Trophoblast cell (in vitro differentiated cells and primary cell): ENCODE measurements around the gene DTNBP1.
A peak's percentile ranks its signal among the peaks of the same experiment; 100 is the strongest.

Experiments used
- DNase-seq, 2 donors: peaks; one replicate each; pipeline ENCODE4 v3.0.0-alpha.2; 2016
- H2AFZ ChIP-seq: 2 replicates; pipeline ENCODE4 v1.6.1; 2013; ENCODE audit warnings: low read length, moderate library complexity, mild to moderate bottlenecking; ENCODE audit not compliant: insufficient read depth, poor library complexity
- H2AK5ac ChIP-seq: 2 replicates; pipeline ENCODE4 v1.6.1; 2013; ENCODE audit warnings: mild to moderate bottlenecking, low read length
- H2BK120ac ChIP-seq: 2 replicates; pipeline ENCODE4 v1.6.1; 2013; ENCODE audit warnings: low read length, mild to moderate bottlenecking, moderate library complexity; ENCODE audit not compliant: insufficient read depth, poor library complexity
- H2BK12ac ChIP-seq: 2 replicates; pipeline ENCODE4 v1.6.1; 2013; ENCODE audit warnings: mild to moderate bottlenecking, low read length, moderate library complexity
- H2BK5ac ChIP-seq: 2 replicates; pipeline ENCODE4 v1.6.1; 2013; ENCODE audit warnings: low read length, low read depth, moderate library complexity, mild to moderate bottlenecking; ENCODE audit not compliant: poor library complexity
- H3K14ac ChIP-seq: 2 replicates; pipeline ENCODE4 v1.6.1; 2013; ENCODE audit warnings: mild to moderate bottlenecking, low read length
- H3K18ac ChIP-seq: 2 replicates; pipeline ENCODE4 v1.6.1; 2013; ENCODE audit warnings: mild to moderate bottlenecking, low read length
- H3K23ac ChIP-seq: 2 replicates; pipeline ENCODE4 v1.6.1; 2013; ENCODE audit warnings: low read length
- H3K27ac ChIP-seq: 2 replicates; pipeline ENCODE4 v1.5.1; 2013; ENCODE audit warnings: low read depth, mild to moderate bottlenecking, inconsistent platforms, low read length, moderate library complexity
- H3K27me3 ChIP-seq: 2 replicates; pipeline ENCODE4 v1.6.1; 2013; ENCODE audit warnings: inconsistent platforms, mild to moderate bottlenecking, low read length, moderate library complexity; ENCODE audit not compliant: insufficient read depth
- H3K36me3 ChIP-seq, 2 experiments: 1 replicate in 1 of 2; 2 replicates in 1 of 2; pipeline ENCODE4 v1.6.1; 2013; ENCODE audit warnings: low read length in 2 of 2, mild to moderate bottlenecking in 2 of 2, moderate library complexity in 1 of 2; ENCODE audit not compliant: insufficient read depth in 2 of 2, control insufficient read depth in 1 of 2
- H3K4ac ChIP-seq: 2 replicates; pipeline ENCODE4 v1.6.1; 2013; ENCODE audit warnings: low read depth, mild to moderate bottlenecking, low read length, moderate library complexity
- H3K4me1 ChIP-seq, 2 experiments: 1 replicate in 1 of 2; 2 replicates in 1 of 2; pipeline ENCODE4 v1.6.1; 2013; ENCODE audit warnings: low read length in 2 of 2, mild to moderate bottlenecking in 2 of 2, moderate library complexity in 1 of 2; ENCODE audit not compliant: insufficient read depth in 2 of 2, control insufficient read depth in 1 of 2
- H3K4me2 ChIP-seq: 2 replicates; pipeline ENCODE4 v1.6.1; 2013; ENCODE audit warnings: inconsistent platforms, mild to moderate bottlenecking, low read length, moderate library complexity
- H3K4me3 ChIP-seq: 2 replicates; pipeline ENCODE4 v1.5.1; 2013; ENCODE audit warnings: mild to moderate bottlenecking, low read depth, low read length, inconsistent platforms
- H3K79me1 ChIP-seq: one replicate; pipeline ENCODE4 v1.6.1; 2013; ENCODE audit warnings: low read length
- H3K79me2 ChIP-seq: 2 replicates; pipeline ENCODE4 v1.6.1; 2013; ENCODE audit warnings: low read length, mild to moderate bottlenecking; ENCODE audit not compliant: control insufficient read depth, insufficient read depth, poor library complexity
- H3K9ac ChIP-seq: 2 replicates; pipeline ENCODE4 v1.6.1; 2013; ENCODE audit warnings: mild to moderate bottlenecking, low read length
- H3K9me3 ChIP-seq: 2 replicates; pipeline ENCODE4 v1.6.1; 2013; ENCODE audit warnings: low read depth, mild to moderate bottlenecking, control low read depth, inconsistent platforms, low read length; ENCODE audit not compliant: insufficient read depth
- H4K12ac ChIP-seq: 2 replicates; pipeline ENCODE4 v1.6.1; 2013; ENCODE audit warnings: low read depth, mild to moderate bottlenecking, low read length, moderate library complexity
- H4K8ac ChIP-seq: 2 replicates; pipeline ENCODE4 v1.6.1; 2013; ENCODE audit warnings: low read depth, mild to moderate bottlenecking, low read length, moderate library complexity
- H4K91ac ChIP-seq: one replicate; pipeline ENCODE4 v1.6.1; 2013; ENCODE audit warnings: low read depth, mild to moderate bottlenecking, low read length, moderate library complexity
- WGBS: extraction: QIAGEN DNeasy Blood & Tissue Kit; methylation state at CpG from one replicate; pipeline ENCODE4 v1.1.7; 2013; ENCODE audit warnings: missing lambda C conversion rate; ENCODE audit not compliant: insufficient read length, insufficient coverage; ENCODE audit errors: extremely low coverage; 5-methylcytosine and 5-hydroxymethylcytosine counted together

The DTNBP1 gene

DNA sequence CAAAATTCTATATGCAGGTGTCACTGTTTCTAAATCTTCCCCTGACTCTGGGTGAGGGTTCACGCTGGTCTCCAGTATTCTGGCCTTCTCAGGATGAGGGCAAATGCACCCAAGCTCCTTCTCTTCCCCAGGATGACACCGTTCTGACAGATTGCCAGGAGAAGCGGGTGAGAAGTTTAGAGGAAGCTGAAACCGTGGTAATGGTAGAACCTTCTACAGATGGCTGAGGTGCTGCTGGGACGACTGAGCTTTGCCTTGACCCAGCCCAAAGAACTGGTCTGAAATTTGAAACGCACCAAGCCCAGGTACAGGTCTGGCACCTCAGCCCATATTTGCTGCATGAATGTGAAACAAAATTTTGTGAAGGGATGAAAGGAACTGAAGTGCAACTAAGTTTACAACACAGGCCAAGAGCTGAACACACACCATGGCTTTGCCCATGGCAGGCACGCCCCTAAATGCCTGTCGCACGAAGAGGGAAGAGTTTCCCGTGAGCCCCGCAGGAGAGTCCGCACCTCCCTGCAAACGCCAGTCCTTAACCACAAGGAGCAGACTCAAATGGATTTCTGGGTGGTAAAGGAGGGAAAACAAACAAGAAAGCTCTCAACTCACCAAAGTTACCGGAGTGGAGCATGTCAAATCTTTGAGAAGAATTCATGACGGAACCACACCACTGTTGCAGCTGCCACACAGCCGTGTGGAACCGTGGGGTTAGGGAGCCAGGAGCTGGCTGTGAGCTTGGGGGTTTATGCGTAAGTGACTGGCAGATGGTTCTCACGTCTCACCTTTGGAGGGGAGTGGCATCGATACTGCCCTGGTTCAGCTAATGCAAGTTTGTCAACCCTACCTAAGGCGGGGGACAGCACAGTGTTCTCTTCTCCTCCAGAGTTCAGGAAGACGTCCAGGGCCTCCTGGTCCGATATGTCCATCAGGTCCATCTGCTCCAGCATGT, 138.9 kb downstream of the DTNBP1 start:
- no peak overlapping the region for H2BK5ac ChIP-seq
- no peak overlapping the region for H3K14ac ChIP-seq
- H3K4me2 ChIP-seq: no peak overlapping the region
- no CpG with 5 or more reads among the region's 23 CpGs for WGBS
- H2BK120ac ChIP-seq: no peak overlapping the region
- no peak overlapping the region for H4K12ac ChIP-seq
- no peaks in the 10 kb centered on the region for H3K9me3 ChIP-seq
- no peaks in the 10 kb centered on the region for H3K27me3 ChIP-seq
- no peak overlapping the region for H2AK5ac ChIP-seq
- H4K8ac ChIP-seq: no peak overlapping the region
- H3K23ac ChIP-seq: no peak overlapping the region
- no peak overlapping the region for H3K4me3 ChIP-seq
- peaks cover 30 to 38% of the 10 kb centered on the region in 2 experiments for H3K36me3 ChIP-seq
- H3K27ac ChIP-seq: no peak overlapping the region
- no peak overlapping the region for H2BK12ac ChIP-seq
- H3K4me1 ChIP-seq: no peaks in the 10 kb centered on the region
- no peak overlapping the region for H4K91ac ChIP-seq
- no peak for DNase-seq
- H2AFZ ChIP-seq: no peak overlapping the region
- no peaks in the 10 kb centered on the region for H3K79me1 ChIP-seq
- no peak overlapping the region for H3K18ac ChIP-seq
- H3K79me2 ChIP-seq: no peaks in the 10 kb centered on the region
- no peak overlapping the region for H3K4ac ChIP-seq
- no peak overlapping the region for H3K9ac ChIP-seq

DNA sequence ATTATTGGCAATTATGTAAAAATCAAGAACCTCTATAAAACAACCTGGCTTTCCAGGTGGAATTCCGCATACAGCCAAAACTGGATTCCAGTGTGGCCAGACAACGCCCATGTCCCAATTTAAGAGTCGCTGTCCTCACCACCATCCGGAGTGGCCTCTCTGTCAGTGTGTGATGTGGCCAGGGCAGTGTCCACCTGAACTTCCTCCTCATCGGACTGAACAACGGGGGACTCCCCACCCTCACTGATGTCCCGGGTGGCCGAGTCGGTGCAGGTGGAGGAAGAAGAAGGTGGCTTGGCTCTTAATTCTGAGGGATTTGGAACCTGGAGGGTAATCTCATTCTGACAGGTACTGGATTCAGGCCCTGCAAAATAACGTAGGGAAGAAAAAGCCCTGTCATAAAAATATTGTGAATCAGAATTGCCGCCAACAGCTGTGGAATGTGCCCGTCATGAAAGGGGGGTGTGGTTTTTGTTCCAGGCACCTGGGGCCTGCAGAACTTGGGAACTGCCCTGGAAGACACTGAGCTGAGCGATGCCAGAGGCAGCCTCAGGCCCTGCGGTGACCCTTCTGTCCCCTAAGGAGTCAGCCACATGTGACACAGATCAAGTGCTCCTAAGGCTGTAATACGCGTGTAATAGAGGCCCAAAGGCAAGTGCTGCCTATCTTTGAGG, 139.8 kb downstream of the DTNBP1 start:
- H3K23ac ChIP-seq: no peak overlapping the region
- H3K27me3 ChIP-seq: no peaks in the 10 kb centered on the region
- no peak overlapping the region for H3K27ac ChIP-seq
- no peak overlapping the region for H2BK120ac ChIP-seq
- H3K14ac ChIP-seq: no peak overlapping the region
- no peak overlapping the region for H2AFZ ChIP-seq
- H3K79me2 ChIP-seq: no peaks in the 10 kb centered on the region
- H3K36me3 ChIP-seq: peaks cover 29 to 42% of the 10 kb centered on the region in 2 experiments
- H3K4me2 ChIP-seq: no peak overlapping the region
- no peak overlapping the region for H3K18ac ChIP-seq
- H4K91ac ChIP-seq: no peak overlapping the region
- H2AK5ac ChIP-seq: no peak overlapping the region
- peaks cover 1 to 2% of the 10 kb centered on the region in 2 experiments for H3K4me1 ChIP-seq
- no peak overlapping the region for H4K8ac ChIP-seq
- no peak overlapping the region for H4K12ac ChIP-seq
- H3K4ac ChIP-seq: no peak overlapping the region
- H2BK5ac ChIP-seq: no peak overlapping the region
- no peak overlapping the region for H3K4me3 ChIP-seq
- no peak overlapping the region for H3K9ac ChIP-seq
- no CpG with 5 or more reads among the region's 16 CpGs for WGBS
- peak in 1 of 2 donors; percentile 22 for DNase-seq
- H3K79me1 ChIP-seq: no peaks in the 10 kb centered on the region
- H3K9me3 ChIP-seq: no peaks in the 10 kb centered on the region
- H2BK12ac ChIP-seq: no peak overlapping the region

DNA sequence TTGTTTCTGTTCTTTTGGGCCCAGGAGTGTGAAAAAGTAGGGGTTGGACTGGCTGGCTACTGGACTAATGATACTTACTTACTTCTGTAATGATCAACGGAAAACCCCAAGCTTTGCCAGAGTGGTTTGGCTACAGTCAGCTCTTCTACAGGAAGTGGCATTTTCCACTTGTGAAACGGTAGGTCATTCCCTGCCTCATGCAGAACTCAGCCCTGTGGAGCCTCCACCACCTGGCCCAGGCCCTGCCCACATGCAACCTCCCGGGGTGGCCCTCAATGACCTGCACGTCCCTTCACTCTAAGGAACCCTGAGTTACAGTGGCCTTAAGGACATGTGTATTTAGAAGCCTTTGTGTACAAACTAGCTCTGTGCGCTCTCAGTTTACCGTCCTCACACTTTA, 140.4 kb downstream of the DTNBP1 start:
- WGBS: no CpG with 5 or more reads among the region's 6 CpGs
- no peak overlapping the region for H2BK5ac ChIP-seq
- H3K9me3 ChIP-seq: no peaks in the 10 kb centered on the region
- H3K4me1 ChIP-seq: peaks cover 7% of the 10 kb centered on the region in 2 experiments
- no peak overlapping the region for H4K91ac ChIP-seq
- peaks cover 33 to 45% of the 10 kb centered on the region in 2 experiments for H3K36me3 ChIP-seq
- H3K14ac ChIP-seq: no peak overlapping the region
- H3K9ac ChIP-seq: no peak overlapping the region
- no peak overlapping the region for H3K4ac ChIP-seq
- H3K27ac ChIP-seq: no peak overlapping the region
- H3K27me3 ChIP-seq: no peaks in the 10 kb centered on the region
- no peaks in the 10 kb centered on the region for H3K79me1 ChIP-seq
- no peak overlapping the region for H2BK120ac ChIP-seq
- H2AFZ ChIP-seq: no peak overlapping the region
- H3K4me2 ChIP-seq: no peak overlapping the region
- no peak overlapping the region for H2AK5ac ChIP-seq
- no peak overlapping the region for H2BK12ac ChIP-seq
- no peak overlapping the region for H4K12ac ChIP-seq
- DNase-seq: no peak
- no peak overlapping the region for H3K23ac ChIP-seq
- no peak overlapping the region for H3K18ac ChIP-seq
- H3K79me2 ChIP-seq: no peaks in the 10 kb centered on the region
- H4K8ac ChIP-seq: no peak overlapping the region
- H3K4me3 ChIP-seq: no peak overlapping the region

DNA sequence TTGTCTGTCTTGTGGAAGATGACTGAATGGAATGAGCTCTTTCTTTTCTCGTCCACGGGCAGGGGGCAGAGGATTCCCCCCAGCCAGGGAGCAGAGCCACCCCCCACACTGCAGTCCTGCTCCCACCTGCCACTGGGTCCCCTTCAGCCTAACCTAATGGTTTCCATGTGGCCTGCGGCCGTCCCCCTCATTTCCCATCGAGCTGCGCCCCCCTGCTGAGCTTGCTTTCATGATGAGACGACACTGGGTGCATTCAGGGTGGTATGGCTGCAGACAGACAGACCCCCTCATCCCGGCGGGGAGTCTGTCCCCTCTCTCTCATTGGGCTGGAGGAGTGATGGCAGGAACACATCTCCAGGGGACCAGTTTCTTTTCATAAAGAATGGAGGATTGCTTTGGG, 140.8 kb downstream of the DTNBP1 start:
- Histone ChIP-seq H3K4me3 (no peak overlapping the region), H2AFZ (no peak overlapping the region), H3K79me1 (no peaks in the 10 kb centered on the region), H3K18ac (no peak overlapping the region), H4K8ac (no peak overlapping the region), H4K12ac (no peak overlapping the region), H3K4ac (no peak overlapping the region), H3K4me2 (no peak overlapping the region), H3K36me3 (peaks cover 37 to 49% of the 10 kb centered on the region in 2 experiments), H3K9me3 (no peaks in the 10 kb centered on the region), H3K14ac (no peak overlapping the region), H3K4me1 (peaks cover 7% of the 10 kb centered on the region in 2 experiments), H3K9ac (no peak overlapping the region), H3K23ac (no peak overlapping the region), H2AK5ac (no peak overlapping the region), H2BK12ac (no peak overlapping the region), H2BK5ac (no peak overlapping the region), H3K79me2 (no peaks in the 10 kb centered on the region), H3K27ac (no peak overlapping the region), H2BK120ac (no peak overlapping the region), H4K91ac (no peak overlapping the region), H3K27me3 (no peaks in the 10 kb centered on the region)
- DNase-seq: no peak
- WGBS: no CpG with 5 or more reads among the region's 9 CpGs
